RCC 7860 (cell line): ENCODE measurements around the gene PACRG.

Experiments
- DNase-seq: peaks from one replicate; pipeline ENCODE4 v3.0.0-alpha.2; 2015; ENCODE audit warnings: low spot score
- FAIRE-seq: peaks from 2 replicates; lab custom pipeline; 2012; peaks lifted over from hg19 to GRCh38; lab: Jason Lieb, UNC

The PACRG gene

GRCh38 chr6:163228041-163228440 lies 500.3 kb downstream of the PACRG start:
- DNase-seq (no peak), FAIRE-seq (no peak)

- no peak for FAIRE-seq
- no peak for DNase-seq
Measured at GRCh38 chr6:163229050-163229449, 501.3 kb downstream of the PACRG start.

GRCh38 chr6:163230901-163231300 lies 503.1 kb downstream of the PACRG start:
- FAIRE-seq (no peak), DNase-seq (no peak)

GRCh38 chr6:163231356-163232014 lies 503.7 kb downstream of the PACRG start:
- DNase-seq = no peak
- no peak for FAIRE-seq

GRCh38 chr6:163232015-163232523 lies 504.3 kb downstream of the PACRG start:
- DNase-seq (no peak), FAIRE-seq (no peak)

GRCh38 chr6:163232649-163233048 lies 504.9 kb downstream of the PACRG start:
- DNase-seq (no peak), FAIRE-seq (no peak)

- no peak for FAIRE-seq
- DNase-seq = no peak
Measured at GRCh38 chr6:163237110-163237509, 509.3 kb downstream of the PACRG start.

- FAIRE-seq (no peak), DNase-seq (no peak)
Measured at GRCh38 chr6:163239572-163240340, 512.0 kb downstream of the PACRG start.

GRCh38 chr6:163240556-163240955 lies 512.8 kb downstream of the PACRG start:
- FAIRE-seq (no peak), DNase-seq (no peak)

- FAIRE-seq = no peak
- no peak for DNase-seq
Measured at GRCh38 chr6:163241683-163242082, 513.9 kb downstream of the PACRG start.

- DNase-seq (no peak), FAIRE-seq (no peak)
Measured at GRCh38 chr6:163243083-163243482, 515.3 kb downstream of the PACRG start.

- no peak for DNase-seq
- no peak for FAIRE-seq
Measured at GRCh38 chr6:163243692-163244589, 516.2 kb downstream of the PACRG start.

- DNase-seq (no peak), FAIRE-seq (no peak)
Measured at GRCh38 chr6:163248051-163248450, 520.3 kb downstream of the PACRG start.

- FAIRE-seq = no peak
- peak; percentile 74 for DNase-seq
Measured at GRCh38 chr6:163249651-163250101, 521.9 kb downstream of the PACRG start.

- no peak for DNase-seq
- no peak for FAIRE-seq
Measured at GRCh38 chr6:163250116-163250515, 522.3 kb downstream of the PACRG start.

GRCh38 chr6:163252061-163252591 lies 524.4 kb downstream of the PACRG start:
- FAIRE-seq (no peak), DNase-seq (no peak)

- no peak for FAIRE-seq
- no peak for DNase-seq
Measured at GRCh38 chr6:163253556-163254213, 525.9 kb downstream of the PACRG start.

- FAIRE-seq = no peak
- no peak for DNase-seq
Measured at GRCh38 chr6:163254341-163254835, 526.6 kb downstream of the PACRG start.

- FAIRE-seq = no peak
- DNase-seq = no peak
Measured at GRCh38 chr6:163255265-163255664, 527.5 kb downstream of the PACRG start.

- FAIRE-seq = no peak
- DNase-seq = no peak
Measured at GRCh38 chr6:163259689-163260088, 531.9 kb downstream of the PACRG start.
